GM18526 (cell line): ENCODE measurements around the gene ARHGAP1.

Source experiments
- POLR2A ChIP-seq: IDR thresholded peaks from 3 replicates; pipeline ENCODE4 v1.6.1; 2011; ENCODE audit not compliant: insufficient read length; ENCODE audit errors: extremely low read depth

Gene ARHGAP1

DNA sequence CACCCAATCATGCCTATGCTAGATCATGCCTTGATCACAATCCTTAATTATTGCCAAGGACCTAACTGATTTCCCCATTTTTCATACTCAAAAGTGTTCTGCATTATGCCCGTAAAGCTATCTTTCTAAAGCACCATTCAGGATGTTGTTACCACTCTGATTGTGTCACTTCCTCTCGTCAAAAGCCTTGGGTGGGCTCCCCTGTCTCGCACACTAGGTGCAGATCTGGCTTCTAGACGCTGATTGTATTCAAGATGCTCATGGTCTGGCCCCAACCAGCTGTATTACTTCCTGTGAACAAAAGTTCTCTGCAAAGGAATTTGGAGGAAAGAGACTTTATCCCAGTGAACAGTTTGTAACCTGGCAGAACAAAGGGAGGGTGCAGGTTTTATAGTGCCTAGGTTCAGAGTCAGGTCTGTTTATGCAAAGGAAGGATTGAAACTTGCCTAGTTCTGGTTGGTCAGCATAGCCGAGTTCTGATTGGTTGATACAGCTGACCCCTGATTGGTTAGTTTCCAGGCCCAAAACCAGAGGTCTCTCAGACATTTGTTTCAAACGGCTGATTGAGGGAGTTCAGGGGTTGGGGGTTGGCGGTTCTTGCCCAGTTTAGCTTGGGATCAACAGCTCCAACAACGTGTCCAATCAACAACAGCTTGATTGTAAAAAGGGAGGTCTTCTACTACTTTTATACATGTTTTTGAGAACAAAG is 57.6 kb downstream of the ARHGAP1 start:
- no peak for TF ChIP-seq POLR2A

DNA sequence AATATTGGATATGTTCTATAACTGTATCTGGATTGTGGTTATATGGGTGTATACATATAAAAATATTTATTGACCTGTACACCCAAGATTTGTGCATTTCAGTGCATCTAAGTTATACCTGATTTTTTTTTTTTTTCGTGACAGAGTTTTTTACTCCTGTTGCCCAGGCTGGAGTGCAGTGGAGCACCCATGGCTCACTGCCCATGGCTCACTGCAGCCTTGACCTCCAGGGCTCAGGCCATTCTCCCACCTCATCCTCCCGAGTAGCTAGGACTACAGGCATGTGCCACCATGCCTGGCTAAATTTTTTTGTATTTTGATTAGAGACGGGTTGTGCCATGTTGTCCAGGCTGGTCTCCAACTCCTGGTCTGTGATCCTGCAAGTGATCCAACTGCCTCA is 58.8 kb downstream of the ARHGAP1 start:
- TF ChIP-seq POLR2A: no peak

DNA sequence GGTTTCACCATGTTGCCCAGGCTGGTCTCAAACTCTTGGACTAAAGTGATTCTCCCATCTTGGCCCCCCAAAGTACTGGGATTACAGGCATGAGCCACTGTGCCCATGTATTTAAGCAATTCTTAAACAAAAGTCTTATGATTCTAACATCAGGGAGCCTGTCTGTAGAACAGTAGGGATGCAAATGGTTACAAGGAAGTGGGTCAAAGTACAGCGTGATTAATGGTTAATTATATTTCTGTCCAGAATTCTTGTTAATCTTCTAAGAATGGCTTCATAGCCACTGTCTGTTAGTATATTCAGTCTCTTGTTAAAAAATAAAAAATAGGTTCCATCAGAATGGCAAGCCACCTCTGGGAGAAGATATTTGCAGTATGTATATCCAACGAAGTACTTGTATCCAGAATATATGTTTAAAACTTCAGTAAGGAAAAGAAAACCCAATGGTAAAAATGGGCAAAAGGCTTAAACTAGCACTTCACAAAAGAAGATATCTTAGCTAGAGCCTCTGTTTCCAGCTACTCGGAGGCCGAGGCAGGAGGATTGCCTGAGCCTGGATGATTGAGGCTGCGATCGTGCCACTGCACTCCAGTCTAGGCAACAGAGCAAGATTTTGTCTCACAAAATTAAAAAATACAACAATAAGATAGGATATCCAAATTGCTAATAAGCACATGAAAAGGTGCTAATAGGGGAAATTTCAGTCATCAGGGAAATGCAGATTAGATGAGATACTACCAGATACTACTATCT is 60.2 kb downstream of the ARHGAP1 start:
- no peak for TF ChIP-seq POLR2A

DNA sequence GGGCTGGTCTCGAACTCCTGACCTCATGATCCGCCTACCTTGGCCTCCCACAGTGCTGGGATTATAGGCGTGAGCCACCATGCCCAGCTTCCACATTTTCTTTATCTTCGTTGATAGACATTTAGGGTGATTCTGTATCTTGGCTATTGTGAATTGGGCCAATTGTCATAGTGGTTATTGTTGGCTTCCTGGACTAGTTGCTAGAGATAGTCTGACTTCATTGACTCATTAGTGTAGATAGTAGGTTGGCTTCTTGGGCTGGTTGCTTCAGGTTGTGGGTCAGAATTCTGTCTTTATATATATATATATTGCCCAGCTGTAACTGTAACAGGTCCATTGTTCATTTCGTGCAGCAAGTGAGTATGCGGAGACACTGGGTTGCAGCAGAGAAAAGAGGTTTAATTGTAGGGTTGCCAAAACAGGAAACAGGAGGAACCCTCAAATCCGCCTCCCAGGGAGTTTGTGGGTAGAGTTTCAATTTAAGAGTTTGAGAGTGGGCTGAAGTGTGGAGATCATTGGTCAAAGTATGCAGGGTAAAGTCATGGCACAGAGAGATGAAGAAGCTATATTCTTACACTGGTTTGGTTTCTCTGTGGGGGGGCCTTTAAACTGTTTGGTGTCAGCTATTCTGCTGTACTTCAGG is 61.1 kb downstream of the ARHGAP1 start:
- TF ChIP-seq POLR2A: no peak

DNA sequence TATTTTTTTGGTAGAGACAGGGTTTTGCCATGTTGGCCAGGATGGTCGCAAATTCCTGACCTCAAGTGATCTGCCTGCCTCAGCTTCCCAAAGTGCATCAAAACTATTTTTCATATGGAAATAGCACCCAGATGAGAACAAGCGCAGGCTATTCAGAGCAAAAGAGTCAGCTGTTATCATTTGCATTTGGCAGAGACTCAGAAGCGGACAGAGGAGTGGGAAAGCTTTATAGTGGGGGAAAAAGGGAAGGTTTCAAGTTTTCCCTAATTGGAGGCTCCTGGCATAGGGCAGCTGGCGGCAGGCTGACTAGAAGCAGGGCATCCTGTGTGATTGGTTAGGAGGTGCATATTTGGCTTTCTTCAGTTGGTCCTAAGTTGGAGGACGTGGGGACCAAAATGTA is 62.9 kb downstream of the ARHGAP1 start:
- TF ChIP-seq POLR2A: no peak

DNA sequence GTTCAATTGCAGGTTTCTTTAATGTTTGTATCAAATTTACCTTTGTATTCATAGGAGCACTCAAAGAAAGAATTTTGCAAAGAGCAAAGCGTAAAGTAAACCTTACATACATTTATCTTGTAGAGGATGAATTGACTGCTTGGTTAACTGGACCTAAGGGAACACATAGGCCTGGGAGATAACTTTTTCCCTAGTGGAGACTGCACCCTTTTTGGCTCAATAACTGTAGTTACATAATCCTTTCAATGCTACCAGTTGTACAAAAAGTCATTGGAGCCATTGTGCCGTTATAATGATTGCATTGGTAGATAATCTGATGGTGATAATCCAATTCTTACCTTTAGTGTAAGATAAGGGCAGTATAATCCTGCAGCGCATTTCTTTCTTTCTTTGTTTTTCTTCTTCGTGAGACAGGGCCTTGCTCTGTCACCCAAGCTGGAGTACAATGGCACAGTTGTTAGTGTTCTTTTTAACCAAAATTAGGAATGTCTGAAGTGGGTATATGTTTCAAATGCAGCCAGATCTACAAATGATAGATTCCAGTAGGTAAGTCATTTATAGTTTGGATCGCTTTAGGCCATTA is 64.8 kb downstream of the ARHGAP1 start:
- TF ChIP-seq POLR2A: no peak

DNA sequence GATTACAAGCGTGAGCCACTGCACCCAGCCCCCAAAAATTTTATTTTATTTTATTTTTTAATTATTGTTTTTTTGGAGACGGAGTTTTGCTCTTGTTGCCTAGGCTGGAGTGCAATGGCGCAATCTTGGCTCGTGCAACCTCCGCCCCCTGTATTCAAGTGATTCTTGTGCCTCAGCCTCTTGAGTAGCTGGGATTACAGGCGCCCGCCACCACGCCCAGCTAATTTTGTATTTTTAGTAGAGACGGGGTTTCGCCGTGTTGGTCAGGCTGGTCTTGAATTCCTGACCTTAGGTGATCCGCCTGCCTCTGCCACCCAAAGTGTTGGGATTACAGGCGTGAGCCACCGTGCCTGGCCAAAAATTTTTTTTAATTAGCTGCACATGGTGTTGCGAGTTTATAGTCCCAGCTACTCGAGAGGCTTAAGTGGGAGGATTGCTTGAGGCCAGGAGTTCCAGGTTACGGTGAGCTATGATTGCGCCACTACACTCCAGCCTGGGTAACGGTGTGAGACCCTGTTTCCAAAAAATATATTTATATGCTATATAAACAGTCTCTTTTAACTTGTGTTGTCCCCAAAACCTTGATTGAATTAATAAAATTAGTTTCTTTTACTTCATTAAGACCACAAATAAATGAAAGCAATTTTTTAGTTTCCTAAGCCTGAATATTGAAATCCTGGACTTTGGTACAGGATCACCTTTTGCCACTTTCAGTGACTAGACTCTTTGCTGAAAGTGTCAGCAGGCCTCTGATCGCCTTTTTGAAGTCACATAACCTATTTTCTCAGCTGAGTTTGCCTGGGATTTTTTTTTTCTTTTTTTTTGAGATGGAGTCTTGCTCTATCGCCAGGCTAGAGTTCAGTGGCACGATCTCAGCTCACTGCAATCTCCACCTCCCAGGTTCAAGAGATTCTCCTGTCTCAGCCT is 66.9 kb downstream of the ARHGAP1 start:
- TF ChIP-seq POLR2A: no peak

DNA sequence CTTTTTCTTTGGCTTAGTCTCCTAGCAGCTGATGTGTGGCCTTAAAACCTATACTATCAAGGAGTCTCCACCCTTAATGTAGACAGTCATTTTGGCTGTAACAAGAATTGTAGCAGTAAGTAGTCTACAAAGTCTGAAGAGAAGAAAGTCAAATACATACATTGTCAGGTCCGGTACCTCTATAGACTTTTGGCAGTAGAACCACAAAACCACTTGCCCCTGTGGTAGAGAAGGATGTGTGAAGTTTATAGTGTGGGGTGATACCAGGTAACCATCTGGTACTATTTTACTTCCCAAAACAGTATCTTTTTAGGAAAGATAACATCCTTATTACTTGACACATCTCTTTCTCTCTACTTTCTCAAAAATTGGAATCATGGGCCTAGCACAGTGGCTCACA is 67.9 kb downstream of the ARHGAP1 start:
- no peak for TF ChIP-seq POLR2A

DNA sequence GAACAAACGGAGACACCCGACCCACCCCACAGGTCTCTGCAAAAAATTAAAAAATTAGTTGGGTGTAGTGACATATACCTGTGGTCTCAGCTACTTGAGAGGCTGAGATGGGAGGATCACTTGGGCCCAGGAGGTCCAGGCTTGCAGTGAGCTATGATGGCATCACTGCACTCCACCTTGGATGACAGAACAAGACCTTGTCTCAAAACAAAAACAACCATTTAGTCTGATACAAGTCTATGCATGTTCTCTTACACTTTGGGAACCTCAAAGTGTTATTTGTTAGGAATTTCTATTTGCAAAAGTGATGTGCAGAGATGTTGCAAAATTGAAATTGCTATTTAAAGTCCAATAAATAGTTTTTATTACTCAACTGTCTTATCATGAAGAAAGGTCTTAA is 68.7 kb downstream of the ARHGAP1 start:
- TF ChIP-seq POLR2A: no peak

DNA sequence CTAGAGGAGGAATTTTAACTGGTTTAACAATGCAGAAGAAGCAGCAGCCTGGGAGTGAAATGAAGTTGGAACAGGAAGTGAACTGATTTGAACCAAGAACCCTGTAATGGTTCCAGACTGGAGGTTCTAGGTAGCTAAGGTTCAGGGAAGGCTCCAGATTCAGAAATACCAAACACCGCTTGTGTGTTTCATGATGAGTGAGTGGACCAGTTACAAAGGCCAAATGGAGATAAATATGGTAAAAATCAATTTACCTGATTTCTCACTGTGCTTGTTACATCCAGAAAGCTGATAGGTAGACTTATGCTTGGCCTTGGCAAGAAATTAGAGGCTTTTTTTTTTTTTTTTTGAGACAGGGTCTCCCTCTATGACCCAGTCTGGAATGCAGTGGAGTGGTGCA is 70.2 kb downstream of the ARHGAP1 start:
- no peak for TF ChIP-seq POLR2A

DNA sequence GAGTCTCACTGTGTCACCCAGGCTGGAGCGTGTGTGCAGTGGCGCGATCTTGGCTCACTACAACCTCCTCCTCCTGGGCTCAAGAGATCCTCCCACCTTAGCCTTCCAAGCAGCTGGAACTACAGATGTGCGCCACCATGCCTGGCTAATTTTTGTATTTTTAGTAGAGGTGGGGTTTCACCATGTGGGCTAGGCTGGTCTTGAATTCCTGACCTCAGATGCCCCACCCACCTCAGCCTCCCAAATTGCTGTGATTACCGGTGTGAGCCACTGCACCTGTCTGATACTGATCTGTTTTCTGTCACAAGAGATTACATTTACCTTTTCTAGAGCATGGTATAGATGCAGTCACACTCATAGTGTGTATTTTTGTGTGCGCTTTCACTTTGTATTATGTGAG is 71.5 kb downstream of the ARHGAP1 start:
- TF ChIP-seq POLR2A: no peak
